Stimulated activated CD8-positive, alpha-beta memory T cell treated with anti-CD3 and anti-CD28 coated beads, Interleukin-15, amount 100 ng/mL, for 4 hours (primary cell): ENCODE results near the gene CHADL.

Source experiments
- DNase-seq, 2 donors: peaks; one replicate each; pipeline ENCODE4 v3.0.0-alpha.2; 2020; ENCODE audit warnings: low read depth in 2 of 2

Gene CHADL

GRCh38 chr22:41256254-41257253 lies 15.8 kb upstream of the CHADL start:
- no peak for DNase-seq

- DNase-seq: no peak
Measured at GRCh38 chr22:41254230-41254629, 13.5 kb upstream of the CHADL start.

DNA sequence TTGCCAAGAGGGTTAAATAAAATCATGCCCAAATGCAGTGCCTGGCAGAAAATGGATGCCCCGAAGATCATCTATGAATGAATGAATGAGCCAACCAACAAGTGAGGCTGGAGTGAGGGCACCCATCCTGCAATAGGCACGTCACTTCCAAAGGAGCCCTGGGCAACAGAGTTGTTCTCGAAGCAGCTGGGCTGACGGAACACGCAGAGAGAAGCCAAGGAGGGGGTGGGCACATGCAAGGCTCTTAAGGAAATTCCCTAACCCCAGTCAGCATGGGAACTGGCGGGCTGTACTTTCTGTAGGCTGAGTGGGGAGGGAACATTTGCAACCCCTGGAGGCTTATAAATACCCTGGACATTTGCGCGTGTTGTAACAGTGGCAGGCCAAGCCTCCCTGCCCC lies 11.6 kb upstream of the CHADL start:
- no peak for DNase-seq

DNA sequence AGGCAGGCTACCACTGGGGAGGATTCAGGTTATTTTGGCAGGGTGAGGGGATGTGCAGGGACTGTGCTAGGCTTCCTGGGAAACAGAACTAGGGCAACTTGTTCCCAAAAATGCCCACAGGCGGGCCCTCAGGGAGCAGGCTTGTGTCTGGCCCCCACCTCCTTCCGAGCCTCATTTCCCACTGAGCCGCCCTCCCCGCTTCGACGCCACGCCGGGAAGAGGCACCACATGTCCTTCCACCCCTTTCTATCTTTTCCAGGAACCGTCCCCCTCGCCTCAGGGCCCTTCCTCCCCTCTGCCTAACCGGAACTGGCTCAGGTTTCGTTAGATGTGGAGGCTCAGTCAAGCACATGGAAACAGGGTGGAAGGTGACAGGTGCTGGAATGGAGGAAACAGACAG lies 9.4 kb upstream of the CHADL start:
- no peak for DNase-seq

- no peak for DNase-seq
Measured at GRCh38 chr22:41249442-41249841, 8.7 kb upstream of the CHADL start.

DNA sequence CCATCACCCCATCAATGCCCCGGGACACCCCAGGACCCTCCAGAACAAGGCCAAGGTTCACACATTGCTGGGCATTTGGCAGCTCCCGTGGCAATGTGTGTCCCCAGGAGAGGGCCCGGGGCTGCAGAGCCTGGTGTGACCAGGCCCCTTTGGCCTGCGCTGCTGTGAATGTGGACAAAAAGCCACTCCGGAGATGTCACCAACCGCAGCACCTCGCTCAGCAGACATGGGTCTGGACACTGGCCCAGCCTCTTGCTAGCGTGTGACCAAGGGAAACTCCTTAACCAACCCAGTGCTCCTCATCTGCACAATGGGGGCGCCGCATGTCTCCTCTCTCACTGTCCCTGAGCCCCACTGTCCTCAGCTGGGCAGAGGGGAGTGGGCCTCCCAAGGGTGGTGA lies 8.0 kb upstream of the CHADL start:
- no peak for DNase-seq

DNA sequence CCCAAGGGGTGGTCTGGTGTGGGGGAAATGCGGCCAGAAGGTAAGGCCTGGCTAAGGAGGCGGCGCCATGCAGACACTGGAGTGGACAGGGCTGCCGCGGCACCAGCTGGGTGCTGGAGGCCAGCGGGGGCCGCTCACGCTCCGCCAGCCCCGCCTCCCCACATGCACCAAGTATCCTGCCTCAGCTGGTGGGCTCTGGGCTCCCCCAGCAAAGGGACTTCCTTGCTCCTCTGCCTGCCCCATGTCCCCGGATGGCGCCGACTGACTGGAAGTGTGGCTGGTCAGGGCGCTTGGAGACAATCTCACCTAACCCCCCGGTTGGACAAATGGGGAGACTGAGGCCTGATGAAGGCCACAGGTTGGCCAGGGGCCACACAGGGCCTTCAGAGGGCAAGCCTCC lies 7.6 kb upstream of the CHADL start:
- DNase-seq: no peak

GRCh38 chr22:41247703-41248102 lies 7.0 kb upstream of the CHADL start:
- DNase-seq: no peak

DNA sequence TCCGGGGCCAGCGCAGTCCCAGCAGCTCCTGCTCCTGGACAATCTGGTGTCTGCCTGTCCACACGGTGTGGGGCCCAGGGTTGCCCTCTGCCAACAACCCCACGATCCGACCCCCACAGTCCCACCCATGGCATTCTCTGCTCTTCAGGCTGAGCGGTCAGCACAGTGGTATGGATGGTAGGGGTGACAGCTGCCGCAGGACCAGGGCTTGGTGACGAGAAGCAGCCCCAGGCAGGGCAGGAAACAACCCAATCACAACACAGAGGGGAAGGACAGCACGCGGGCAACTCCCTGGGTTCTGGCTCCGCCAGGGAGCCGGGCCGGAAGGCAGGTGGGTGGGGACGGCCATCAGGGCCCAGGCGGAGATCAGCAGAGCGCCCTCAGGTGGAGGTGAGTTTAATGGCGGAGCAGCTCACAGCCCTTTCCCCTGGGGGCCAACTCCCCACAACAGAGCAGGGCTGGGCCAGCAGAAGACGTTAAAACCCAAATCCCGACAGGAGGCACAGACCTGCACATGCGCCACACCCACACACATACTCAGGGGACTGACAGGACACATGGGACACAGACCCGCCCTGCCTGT lies 5.3 kb upstream of the CHADL start:
- DNase-seq: no peak

DNA sequence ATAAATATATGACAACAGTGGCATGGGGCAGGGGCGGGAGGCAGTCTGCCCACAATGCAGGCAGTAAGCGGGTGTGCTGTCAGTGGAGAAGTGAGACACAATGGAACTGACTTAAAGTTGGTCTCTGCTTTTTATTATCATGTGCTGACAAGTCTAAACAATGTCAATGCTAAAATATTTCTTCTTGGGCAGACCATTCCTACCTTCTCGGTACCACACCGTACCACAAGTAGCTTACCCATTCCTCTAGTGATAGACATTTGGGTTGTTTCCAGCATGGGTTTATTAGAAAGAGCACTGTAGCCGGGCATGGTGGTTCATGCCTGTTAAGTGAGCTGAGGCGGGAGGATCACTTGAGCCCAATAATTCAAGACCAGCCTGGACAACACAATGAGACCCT lies 2.6 kb upstream of the CHADL start:
- no peak for DNase-seq

DNA sequence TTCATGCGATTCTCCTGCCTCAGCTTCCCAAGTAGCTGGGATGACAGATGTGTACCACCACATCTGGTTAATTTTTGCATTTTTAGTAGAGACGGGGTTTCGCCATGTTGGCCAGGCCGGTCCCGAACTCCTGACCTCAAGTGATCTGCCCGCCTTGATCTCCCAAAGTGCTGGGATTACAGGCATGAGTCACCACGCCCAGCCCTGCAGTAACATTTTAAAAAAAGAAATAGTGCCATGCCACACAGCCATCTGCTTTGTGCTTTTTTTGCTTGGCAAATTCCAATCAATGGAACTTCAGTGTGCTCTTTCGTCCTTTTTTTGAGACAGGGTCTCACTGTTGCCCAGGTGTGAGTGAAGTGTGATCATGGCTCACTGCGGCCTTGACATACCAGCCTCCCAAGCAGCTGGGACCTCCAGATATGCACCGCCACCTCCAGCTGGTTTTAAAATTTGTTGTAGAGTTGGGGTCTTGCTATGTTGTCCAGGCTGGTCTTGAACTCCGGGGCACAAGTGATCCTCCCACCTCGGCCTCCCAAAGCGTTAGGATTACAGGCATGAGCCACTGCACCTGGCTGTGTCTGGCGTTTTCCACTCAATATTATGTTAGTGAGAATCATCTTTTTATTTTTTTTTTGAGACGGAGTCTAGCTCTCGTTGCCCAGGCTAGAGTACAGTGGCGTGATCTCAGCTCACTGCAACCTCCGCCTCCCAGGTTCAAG lies 1.8 kb upstream of the CHADL start:
- no peak for DNase-seq

GRCh38 chr22:41241133-41241676 lies 474 bp upstream of the CHADL start:
- DNase-seq: no peak

- DNase-seq: no peak
Measured at GRCh38 chr22:41239443-41240128, 1.1 kb downstream of the CHADL start.

DNA sequence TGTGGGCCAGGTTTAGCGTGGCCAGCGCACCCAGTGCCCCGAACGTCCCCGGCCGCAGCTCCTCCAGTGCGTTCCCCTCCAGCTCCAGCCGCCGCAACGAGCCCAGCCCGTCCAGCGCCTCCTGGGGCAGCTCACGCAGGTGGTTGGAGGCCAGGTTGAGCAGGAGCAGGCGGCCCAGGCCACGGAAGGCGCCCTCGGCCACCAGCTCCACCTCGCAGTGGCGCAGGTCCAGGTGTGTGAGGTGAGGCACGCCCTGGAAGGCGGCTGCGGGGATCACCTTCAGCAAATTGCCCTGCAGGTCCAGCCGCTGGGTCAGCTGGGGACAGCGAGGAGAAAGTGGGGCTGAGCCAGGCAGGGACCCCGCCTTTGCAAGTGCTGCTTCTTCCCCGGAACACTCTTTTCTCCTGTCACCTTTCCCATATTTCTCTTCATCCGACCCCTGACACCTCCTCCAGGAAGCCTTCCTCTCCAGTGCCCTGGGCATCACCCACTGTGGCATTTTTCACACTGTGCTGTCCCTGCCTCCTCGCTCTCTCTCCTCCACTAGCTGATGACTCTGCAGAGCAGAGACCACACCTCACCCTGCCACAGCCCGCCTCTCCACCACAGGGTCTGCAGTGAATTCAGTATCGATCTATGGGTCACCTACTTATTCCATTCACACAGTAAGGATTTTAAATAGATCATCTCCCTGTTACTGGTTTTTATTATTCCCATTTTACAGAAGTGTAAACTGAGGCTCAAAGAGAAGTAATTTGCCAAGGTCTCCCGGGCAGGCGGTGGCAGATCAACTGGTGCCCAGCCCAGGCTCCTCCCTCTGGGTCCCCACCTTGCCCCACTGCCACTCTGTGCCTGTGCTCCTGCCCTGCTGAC lies 1.9 kb downstream of the CHADL start:
- DNase-seq: no peak

GRCh38 chr22:41237707-41238569 lies 2.8 kb downstream of the CHADL start:
- peak; percentile 41 to 50 for DNase-seq

DNA sequence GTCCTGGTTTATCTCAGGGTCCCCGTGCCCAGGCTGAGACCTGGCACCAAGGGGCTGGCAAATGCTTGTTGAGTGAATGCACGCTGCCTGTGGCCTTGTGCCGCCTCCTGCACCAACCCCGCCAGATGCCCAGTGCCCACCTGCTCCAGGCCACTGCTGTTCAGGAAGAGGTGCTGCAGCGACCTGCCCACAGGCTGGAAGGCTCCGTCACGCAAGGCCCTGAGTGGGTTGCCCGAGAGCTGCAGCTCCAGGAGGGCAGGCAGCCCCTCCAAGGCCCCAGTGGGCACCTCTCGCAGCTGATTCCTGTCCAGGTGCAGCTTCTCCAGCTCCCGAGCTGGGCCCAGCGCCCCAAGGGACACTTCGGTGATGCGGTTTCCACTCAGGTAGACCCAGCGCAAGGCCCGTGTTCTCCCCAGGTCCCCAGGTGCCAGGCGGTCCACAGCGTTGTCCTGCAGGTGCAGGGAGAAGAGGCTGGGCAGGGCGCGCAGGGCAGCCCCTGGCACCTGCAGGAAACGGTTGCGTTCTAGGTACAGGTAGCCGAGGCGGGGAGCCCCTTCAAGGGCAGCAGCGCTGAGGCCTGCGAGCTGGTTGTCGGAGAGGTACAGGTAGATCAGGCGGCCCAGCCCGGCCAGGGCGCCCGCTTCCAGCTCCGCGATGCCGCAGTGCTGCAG lies 3.6 kb downstream of the CHADL start:
- no peak for DNase-seq

GRCh38 chr22:41234815-41235695 lies 5.7 kb downstream of the CHADL start:
- DNase-seq: no peak

GRCh38 chr22:41231369-41231768 lies 9.4 kb downstream of the CHADL start:
- no peak for DNase-seq
